Erythroblast (primary cell): ENCODE data around the gene RREB1.

Experiments used
- GATA1 ChIP-seq: IDR thresholded peaks from 2 replicates; pipeline ENCODE4 v1.6.1; 2011; ENCODE audit warnings: low read depth, mild to moderate bottlenecking, control low read depth, low read length, moderate library complexity
- POLR2A ChIP-seq: IDR thresholded peaks from 2 replicates; pipeline ENCODE4 v1.6.1; 2011; ENCODE audit warnings: mild to moderate bottlenecking, low read length

DNA sequence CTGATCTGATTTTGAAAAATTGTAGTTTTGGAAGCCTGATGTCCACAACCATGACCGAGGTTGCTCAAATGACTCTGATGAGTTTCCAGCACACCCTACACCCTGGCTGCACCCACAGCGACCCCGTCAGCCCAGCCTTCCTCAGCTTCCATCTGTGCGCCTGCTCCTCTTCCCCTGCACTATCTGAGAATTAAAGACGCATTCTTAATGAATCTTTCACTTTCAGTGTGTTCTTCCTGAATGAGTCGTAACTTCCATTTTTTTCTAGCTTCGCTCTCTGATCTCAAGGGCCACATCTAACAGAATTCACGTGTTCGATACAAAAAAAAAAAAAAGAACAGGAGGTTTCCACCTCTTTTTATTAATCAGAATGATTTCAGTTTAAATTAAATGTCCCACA is 21.3 kb upstream of the RREB1 start:
- no peak for TF ChIP-seq POLR2A
- no peak for TF ChIP-seq GATA1
